HK-2 (cell line): ENCODE data around the gene PARN.

Experiments used
- DNase-seq: peaks from one replicate; pipeline ENCODE4 v3.0.0-alpha.2; 2018; ENCODE audit not compliant: unreplicated experiment

The PARN gene

GRCh38 chr16:14499110-14499509 is 130.9 kb downstream of the PARN start:
- DNase-seq, result no peak

GRCh38 chr16:14497245-14498082 is 132.6 kb downstream of the PARN start:
- no peak for DNase-seq

- no peak for DNase-seq
Measured at GRCh38 chr16:14496786-14497185, 133.3 kb downstream of the PARN start.

- no peak for DNase-seq
Measured at GRCh38 chr16:14496047-14496770, 133.9 kb downstream of the PARN start.

- no peak for DNase-seq
Measured at GRCh38 chr16:14495213-14496046, 134.6 kb downstream of the PARN start.

- DNase-seq, result peak; percentile 14
Measured at GRCh38 chr16:14494396-14494966, 135.6 kb downstream of the PARN start.

GRCh38 chr16:14493791-14494190 is 136.3 kb downstream of the PARN start:
- no peak for DNase-seq

GRCh38 chr16:14492614-14493013 is 137.4 kb downstream of the PARN start:
- DNase-seq, result no peak

GRCh38 chr16:14491861-14492529 is 138.1 kb downstream of the PARN start:
- no peak for DNase-seq

GRCh38 chr16:14490235-14490634 is 139.8 kb downstream of the PARN start:
- DNase-seq, result no peak

GRCh38 chr16:14489460-14489859 is 140.6 kb downstream of the PARN start:
- no peak for DNase-seq

- no peak for DNase-seq
Measured at GRCh38 chr16:14487579-14487978, 142.5 kb downstream of the PARN start.

- peak; percentile 59 for DNase-seq
Measured at GRCh38 chr16:14486520-14487303, 143.3 kb downstream of the PARN start.

- no peak for DNase-seq
Measured at GRCh38 chr16:14485811-14486519, 144.1 kb downstream of the PARN start.

GRCh38 chr16:14485121-14485551 is 144.9 kb downstream of the PARN start:
- DNase-seq, result no peak

- DNase-seq, result no peak
Measured at GRCh38 chr16:14483819-14484385, 146.2 kb downstream of the PARN start.

- DNase-seq, result no peak
Measured at GRCh38 chr16:14476183-14476582, 153.9 kb downstream of the PARN start.

GRCh38 chr16:14475370-14476139 is 154.5 kb downstream of the PARN start:
- DNase-seq, result no peak

- no peak for DNase-seq
Measured at GRCh38 chr16:14473488-14473887, 156.6 kb downstream of the PARN start.
